K562 (cell line): Measurements from ENCODE around the gene EPB41L3.

Experiments used
- BDP1 ChIP-seq: IDR thresholded peaks from 3 replicates; pipeline ENCODE4 v1.6.1; 2011; ENCODE audit not compliant: insufficient read length, insufficient read depth
- CEBPB ChIP-seq: fragments of 450-650 bp; IDR thresholded peaks from 2 replicates; pipeline ENCODE4 v1.6.1; 2016; ENCODE audit warnings: missing genetic modification characterization, missing compliant biosample characterization
- CTCF ChIP-seq, 3 experiments: IDR thresholded peaks in 2 of 3; conservative IDR thresholded peaks in 1 of 3; 2 replicates each; pipeline ENCODE4 v1.5.1; 2011 to 2012; ENCODE audit warnings: low read length in 3 of 3, mild to moderate bottlenecking in 3 of 3, control low read depth in 2 of 3, improper control_type of control experiment in 1 of 3, inconsistent platforms in 1 of 3, low read depth in 1 of 3, mixed read lengths in 1 of 3, moderate library complexity in 1 of 3; ENCODE audit not compliant: insufficient read depth in 2 of 3
- GABPA ChIP-seq: fragments of 200-800 bp; sonication (Bioruptor generic); conservative IDR thresholded peaks from 2 replicates; pipeline ENCODE4 v1.6.1; 2016; ENCODE audit warnings: low read depth, missing genetic modification characterization, missing compliant biosample characterization
- HDAC1 ChIP-seq, 2 experiments: fragments of 450-650 bp; IDR thresholded peaks; 2 replicates each; pipeline ENCODE4 v1.6.1; 2016 to 2017; ENCODE audit warnings: inconsistent platforms in 1 of 2, mild to moderate bottlenecking in 1 of 2, moderate library complexity in 1 of 2
- JUND ChIP-seq, 2 experiments: IDR thresholded peaks; 2 replicates in 1 of 2; 3 replicates in 1 of 2; pipeline ENCODE4 v1.6.1; 2011; ENCODE audit warnings: borderline replicate concordance in 2 of 2, low read depth in 2 of 2, low read length in 2 of 2, improper control_type of control experiment in 1 of 2, missing biosample characterization in 1 of 2, missing genetic modification characterization in 1 of 2, missing genetic modification reagents in 1 of 2
- NFIC ChIP-seq: fragments of 450-650 bp; IDR thresholded peaks from 2 replicates; pipeline ENCODE4 v1.6.1; 2017; ENCODE audit warnings: mild to moderate bottlenecking, inconsistent platforms
- POLR2A ChIP-seq: fragments of 450-650 bp; conservative IDR thresholded peaks from 2 replicates; pipeline ENCODE4 v1.6.1; 2016
- SIN3A ChIP-seq, 2 experiments: fragments of 150-350 bp in 1 of 2; IDR thresholded peaks; 2 replicates each; pipeline ENCODE4 v1.6.1; 2011 to 2016; ENCODE audit warnings: borderline replicate concordance in 2 of 2, low read depth in 2 of 2, low read length in 2 of 2, mild to moderate bottlenecking in 2 of 2, moderate library complexity in 2 of 2; ENCODE audit not compliant: control insufficient read depth in 1 of 2
- ZFP1 ChIP-seq: fragments of 450-650 bp; formaldehyde crosslinking; IDR thresholded peaks from 2 replicates; pipeline ENCODE4 v1.4.0; 2020; ENCODE audit warnings: mild to moderate bottlenecking, mixed read lengths
- ZNF41 ChIP-seq: fragments of 250-450 bp; sonication (Bioruptor Pico); conservative IDR thresholded peaks from 2 replicates; pipeline ENCODE4 v1.4.0; 2020; ENCODE audit warnings: mild to moderate bottlenecking
- TF ChIP-seq, protein P1 (sequence below), 2 experiments: fragments of 450-650 bp; formaldehyde crosslinking in 1 of 2; IDR thresholded peaks; 2 replicates each; pipeline versions ENCODE4 v1.4.0 to v1.6.1; 2014 to 2020; ENCODE audit warnings: mild to moderate bottlenecking in 2 of 2, borderline replicate concordance in 1 of 2, low read depth in 1 of 2

DNA sequence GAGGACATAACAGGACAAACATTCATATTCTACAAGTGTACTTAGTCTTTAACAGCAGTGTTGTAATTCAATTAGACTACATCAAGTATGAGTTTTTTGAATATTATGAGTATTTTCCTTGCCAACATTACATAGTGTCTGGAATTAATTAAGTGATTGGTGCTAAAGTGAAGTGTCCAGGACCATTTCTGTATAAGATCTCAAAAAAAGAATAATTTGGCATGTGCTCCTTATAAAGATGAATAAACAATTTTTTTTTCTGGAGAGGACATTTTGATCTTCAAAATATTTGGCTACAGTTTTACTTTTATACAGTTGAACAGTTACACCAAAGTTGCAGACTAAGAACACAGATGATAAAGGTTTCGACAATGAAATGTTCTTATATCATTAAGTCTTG is 15.1 kb upstream of the EPB41L3 start:
- TF ChIP-seq NFIC (no peak), GABPA (tag) (no peak), HDAC1 (IDR thresholded peaks at IDR 0.05) (no peak), CEBPB (no peak), SIN3A (IDR thresholded peaks at IDR 0.05; ENCODE audit: borderline replicate concordance in 2 of 2, control insufficient read depth in 1 of 2, low read depth in 2 of 2, low read length in 2 of 2) (no peak), ZFP1 (CRISPR knock-in tag) (no peak), POLR2A (no peak), ZNF41 (no peak), BDP1 (no peak), JUND (IDR thresholded peaks at IDR 0.05; ENCODE audit: borderline replicate concordance, low read depth, low read length) (no peak), JUND (tag; IDR thresholded peaks at IDR 0.05; ENCODE audit: borderline replicate concordance, low read depth, low read length) (no peak), CTCF (IDR thresholded peaks at IDR 0.05 in 2 of 3, conservative IDR thresholded peaks at IDR 0.05 in 1 of 3; ENCODE audit: insufficient read depth in 2 of 3, low read depth in 1 of 3, low read length in 3 of 3) (no peak)
- TF ChIP-seq, protein P1, sequence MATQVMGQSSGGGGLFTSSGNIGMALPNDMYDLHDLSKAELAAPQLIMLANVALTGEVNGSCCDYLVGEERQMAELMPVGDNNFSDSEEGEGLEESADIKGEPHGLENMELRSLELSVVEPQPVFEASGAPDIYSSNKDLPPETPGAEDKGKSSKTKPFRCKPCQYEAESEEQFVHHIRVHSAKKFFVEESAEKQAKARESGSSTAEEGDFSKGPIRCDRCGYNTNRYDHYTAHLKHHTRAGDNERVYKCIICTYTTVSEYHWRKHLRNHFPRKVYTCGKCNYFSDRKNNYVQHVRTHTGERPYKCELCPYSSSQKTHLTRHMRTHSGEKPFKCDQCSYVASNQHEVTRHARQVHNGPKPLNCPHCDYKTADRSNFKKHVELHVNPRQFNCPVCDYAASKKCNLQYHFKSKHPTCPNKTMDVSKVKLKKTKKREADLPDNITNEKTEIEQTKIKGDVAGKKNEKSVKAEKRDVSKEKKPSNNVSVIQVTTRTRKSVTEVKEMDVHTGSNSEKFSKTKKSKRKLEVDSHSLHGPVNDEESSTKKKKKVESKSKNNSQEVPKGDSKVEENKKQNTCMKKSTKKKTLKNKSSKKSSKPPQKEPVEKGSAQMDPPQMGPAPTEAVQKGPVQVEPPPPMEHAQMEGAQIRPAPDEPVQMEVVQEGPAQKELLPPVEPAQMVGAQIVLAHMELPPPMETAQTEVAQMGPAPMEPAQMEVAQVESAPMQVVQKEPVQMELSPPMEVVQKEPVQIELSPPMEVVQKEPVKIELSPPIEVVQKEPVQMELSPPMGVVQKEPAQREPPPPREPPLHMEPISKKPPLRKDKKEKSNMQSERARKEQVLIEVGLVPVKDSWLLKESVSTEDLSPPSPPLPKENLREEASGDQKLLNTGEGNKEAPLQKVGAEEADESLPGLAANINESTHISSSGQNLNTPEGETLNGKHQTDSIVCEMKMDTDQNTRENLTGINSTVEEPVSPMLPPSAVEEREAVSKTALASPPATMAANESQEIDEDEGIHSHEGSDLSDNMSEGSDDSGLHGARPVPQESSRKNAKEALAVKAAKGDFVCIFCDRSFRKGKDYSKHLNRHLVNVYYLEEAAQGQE (IDR thresholded peaks at IDR 0.05; ENCODE audit: borderline replicate concordance), result no peak
- TF ChIP-seq, protein P1 (CRISPR knock-in tag; IDR thresholded peaks at IDR 0.05; ENCODE audit: low read depth), result no peak
